ENCODE data around the gene OR13C2. TPM values are rescaled to one million over a fixed set of nuclear protein-coding genes. Genes with fewer than 3 reads are reported as not detected.

The OR13C2 gene
- total RNA-seq, 1 experiment from 2014 or later = not detected

Other genes starting within 250 kb of the OR13C2 start
- gene OR13F1, start 101.4 kb downstream of the OR13C2 start, total RNA-seq (2014; rRNA removed; shearing (Covaris generic)) = not detected in 2 replicates
- gene OR13C4, start 78.4 kb downstream of the OR13C2 start, total RNA-seq (2014; rRNA removed; shearing (Covaris generic)) = not detected in 2 replicates
- not detected in 2 replicates for gene OR13C3, start 68.8 kb downstream of the OR13C2 start, total RNA-seq (2014; rRNA removed; shearing (Covaris generic))
- gene OR13C8, start 36.5 kb downstream of the OR13C2 start, total RNA-seq (2014; rRNA removed; shearing (Covaris generic)) = not detected in 2 replicates
- gene OR13C5, start 6.2 kb downstream of the OR13C2 start, total RNA-seq (2014; rRNA removed; shearing (Covaris generic)) = not detected in 2 replicates
- gene OR13C9, start 12.6 kb upstream of the OR13C2 start, total RNA-seq (2014; rRNA removed; shearing (Covaris generic)) = not detected in 2 replicates
- gene OR13D1, start 88.9 kb upstream of the OR13C2 start, total RNA-seq (2014; rRNA removed; shearing (Covaris generic)) = not detected in 2 replicates
- gene NIPSNAP3A, start 142.1 kb upstream of the OR13C2 start, total RNA-seq (2014; rRNA removed; shearing (Covaris generic)) = 103 and 105 TPM in 2 replicates
- 0.14 TPM in 1 of 2 replicates, not detected in the other for gene NIPSNAP3B, start 158.5 kb upstream of the OR13C2 start, total RNA-seq (2014; rRNA removed; shearing (Covaris generic))